GM23248 (cell line): Measurements from ENCODE around the gene TTBK2. TPM values are rescaled to one million over a fixed set of nuclear protein-coding genes. Genes with fewer than 3 reads are reported as not detected.

ENCODE experiments used
- DNase-seq: peaks from one replicate; pipeline ENCODE4 v3.0.0-alpha.2; 2015
- H2AFZ ChIP-seq: fragments of 200-600 bp; sonication (generic); 2 replicates; pipeline ENCODE4 v1.6.1; 2016; ENCODE audit warnings: antibody characterized with exemption
- H3F3A ChIP-seq: fragments of 200-600 bp; sonication (generic); 2 replicates; pipeline ENCODE4 v1.6.1; 2016; ENCODE audit warnings: mild to moderate bottlenecking, antibody characterized with exemption, mixed run types; ENCODE audit not compliant: insufficient read depth
- H3K27ac ChIP-seq: fragments of 200-600 bp; sonication (generic); 2 replicates; pipeline ENCODE4 v1.5.1; 2016; ENCODE audit warnings: mild to moderate bottlenecking
- H3K27me3 ChIP-seq: fragments of 200-600 bp; sonication (generic); replicated peaks from 2 replicates; pipeline ENCODE4 v1.6.1; 2016; ENCODE audit warnings: mild to moderate bottlenecking; ENCODE audit not compliant: insufficient read depth
- H3K36me3 ChIP-seq: fragments of 200-600 bp; sonication (generic); 2 replicates; pipeline ENCODE4 v1.6.1; 2016; ENCODE audit warnings: low read depth, mild to moderate bottlenecking
- H3K4me1 ChIP-seq: fragments of 200-600 bp; sonication (generic); 2 replicates; pipeline ENCODE4 v1.6.1; 2016; ENCODE audit warnings: mild to moderate bottlenecking; ENCODE audit not compliant: insufficient read depth
- H3K4me2 ChIP-seq: fragments of 200-600 bp; sonication (generic); one replicate; pipeline ENCODE4 v1.6.1; 2016; ENCODE audit warnings: mild to moderate bottlenecking; ENCODE audit not compliant: unreplicated experiment
- H3K4me3 ChIP-seq: fragments of 200-600 bp; sonication (generic); 2 replicates; pipeline ENCODE4 v1.5.1; 2016; ENCODE audit warnings: mild to moderate bottlenecking
- H3K79me2 ChIP-seq: fragments of 200-600 bp; sonication (generic); 2 replicates; pipeline ENCODE4 v1.6.1; 2016; ENCODE audit warnings: mild to moderate bottlenecking; ENCODE audit not compliant: insufficient read depth
- H3K9ac ChIP-seq: fragments of 200-600 bp; sonication (generic); 2 replicates; pipeline ENCODE4 v1.6.1; 2016; ENCODE audit warnings: mild to moderate bottlenecking
- H3K9me2 ChIP-seq: fragments of 200-600 bp; sonication (generic); 2 replicates; pipeline ENCODE4 v1.6.1; 2016; ENCODE audit warnings: mixed run types, mild to moderate bottlenecking, moderate library complexity; ENCODE audit not compliant: insufficient read depth
- H3K9me3 ChIP-seq: fragments of 200-600 bp; sonication (generic); one replicate; pipeline ENCODE4 v1.6.1; 2017; ENCODE audit warnings: low read depth
- H4K20me1 ChIP-seq: fragments of 200-600 bp; sonication (generic); 2 replicates; pipeline ENCODE4 v1.6.0; 2016; ENCODE audit not compliant: insufficient read depth
- EZH2 ChIP-seq: fragments of 200-600 bp; sonication (generic); IDR thresholded peaks from 2 replicates; pipeline ENCODE4 v1.6.1; 2018; ENCODE audit warnings: antibody characterized with exemption, mild to moderate bottlenecking; ENCODE audit not compliant: insufficient read depth, poor library complexity, severe bottlenecking
- EZH2phosphoT487 ChIP-seq: fragments of 200-600 bp; sonication (generic); IDR thresholded peaks from 2 replicates; pipeline ENCODE4 v1.6.1; 2018; ENCODE audit warnings: antibody characterized with exemption, moderate library complexity, mild to moderate bottlenecking, low read depth; ENCODE audit not compliant: insufficient read depth
- WGBS, 2 experiments: methylation state at CpG; one replicate each; pipeline ENCODE4 v1.1.6; 2015 to 2017; ENCODE audit warnings: low lambda C conversion rate in 2 of 2, low coverage in 1 of 2; ENCODE audit errors: missing lambda C conversion rate in 2 of 2; 5-methylcytosine and 5-hydroxymethylcytosine counted together
- in situ Hi-C: fragments of 300-500 bp; cut with MboI; formaldehyde crosslinking; loops from 2 replicates; pipeline ENCODE4 v1.15.0; 2020
- polyA plus RNA-seq: library from polyadenylated mRNA; unstranded; fragments of >200 nt; fragmentation: Nextera tagmentation; extraction: Ambion mirVana; gene quantifications from 2 replicates; pipeline ENCODE4 v1.2.1, GENCODE V29; 2016
- total RNA-seq: library from RNA; depleted of rRNA; stranded (reverse); fragments of >200 nt; shearing (Covaris generic); gene quantifications from 2 replicates; pipeline ENCODE4 v1.2.3, GENCODE V29; 2014

Gene TTBK2
- total and polyA plus RNA-seq, 2 experiments from 2014 or later: 5.1 to 6.3 TPM

DNA sequence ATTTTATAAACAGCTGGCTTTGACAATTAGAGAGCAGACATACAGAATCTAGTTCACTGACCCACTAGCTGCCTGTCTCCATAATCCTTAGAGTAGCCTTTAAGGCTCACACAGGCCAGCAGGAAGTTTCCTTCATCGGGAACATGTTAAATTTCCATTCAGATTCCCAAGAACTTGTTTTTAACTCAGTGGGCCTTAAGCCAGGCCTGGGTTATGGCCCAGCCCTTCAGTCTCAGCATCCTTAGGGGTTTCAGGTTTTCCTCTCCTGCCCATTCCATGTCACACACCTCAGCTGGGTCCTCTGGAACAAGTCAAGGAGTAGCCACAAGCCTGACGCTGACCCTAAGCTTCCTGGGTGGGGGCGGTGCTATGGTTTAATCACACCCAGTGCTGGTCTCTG lies 198.7 kb downstream of the TTBK2 start:
- Histone ChIP-seq H3K36me3 (peaks cover 17% of the 10 kb centered on the region; the same call in 1 of the 2 replicates), H3K9me3 (no peaks in the 10 kb centered on the region), H2AFZ (no peak overlapping the region), H3K27ac (no peak overlapping the region), H3K4me2 (no peak overlapping the region), H3K4me3 (no peak overlapping the region), H3K9me2 (no peaks in the 10 kb centered on the region), H3K4me1 (0 out of 2 replicates have a peak, but pooled peaks cover 2% of the 10 kb centered on the region), H3F3A (no peaks in the 10 kb centered on the region), H3K9ac (no peak overlapping the region), H3K79me2 (no peaks in the 10 kb centered on the region), H4K20me1 (no peaks in the 10 kb centered on the region), H3K27me3 (no peaks in the 10 kb centered on the region)
- in situ Hi-C loops: no loop called here
- TF ChIP-seq EZH2 (no peak), EZH2phosphoT487 (no peak)
- 50% methylated on average over 3 of the region's 3 CpGs for WGBS, 2 experiments
- no peak for DNase-seq

DNA sequence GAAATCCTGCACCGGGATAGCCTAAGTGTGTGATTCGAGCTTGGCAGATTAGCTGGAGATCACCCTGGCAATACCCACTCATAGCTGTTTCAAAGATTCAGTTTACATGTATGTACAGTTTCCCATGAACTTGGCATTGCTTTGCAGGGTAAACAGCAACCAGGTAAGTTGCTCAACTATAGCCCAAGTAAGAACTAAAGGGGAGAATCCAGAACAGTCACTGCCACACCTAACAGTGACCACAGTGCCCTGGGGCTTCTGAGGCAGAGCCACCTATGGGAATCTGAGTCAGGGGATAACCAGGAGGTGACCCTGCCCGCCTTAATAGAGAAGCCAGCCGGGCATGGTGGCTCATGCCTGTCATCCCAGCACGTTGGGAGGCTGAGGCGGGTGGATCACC lies 199.6 kb downstream of the TTBK2 start:
- H3K9ac ChIP-seq: no peak overlapping the region
- WGBS, 2 experiments: 80 to 82% methylated on average over 6 of the region's 6 CpGs
- no peaks in the 10 kb centered on the region for H3K9me2 ChIP-seq
- H4K20me1 ChIP-seq: no peaks in the 10 kb centered on the region
- no peak for DNase-seq
- H3K79me2 ChIP-seq: no peaks in the 10 kb centered on the region
- H3F3A ChIP-seq: no peaks in the 10 kb centered on the region
- TF ChIP-seq EZH2 (no peak), EZH2phosphoT487 (no peak)
- no peak overlapping the region for H3K4me3 ChIP-seq
- in situ Hi-C loops: no loop called here
- H3K4me2 ChIP-seq: no peak overlapping the region
- H3K27ac ChIP-seq: no peak overlapping the region
- 0 out of 2 replicates have a peak, but pooled peaks cover 4% of the 10 kb centered on the region for H3K4me1 ChIP-seq
- no peaks in the 10 kb centered on the region for H3K27me3 ChIP-seq
- H3K9me3 ChIP-seq: no peaks in the 10 kb centered on the region
- no peak overlapping the region for H2AFZ ChIP-seq
- peaks cover 13% of the 10 kb centered on the region; the same call in 1 of the 2 replicates for H3K36me3 ChIP-seq

DNA sequence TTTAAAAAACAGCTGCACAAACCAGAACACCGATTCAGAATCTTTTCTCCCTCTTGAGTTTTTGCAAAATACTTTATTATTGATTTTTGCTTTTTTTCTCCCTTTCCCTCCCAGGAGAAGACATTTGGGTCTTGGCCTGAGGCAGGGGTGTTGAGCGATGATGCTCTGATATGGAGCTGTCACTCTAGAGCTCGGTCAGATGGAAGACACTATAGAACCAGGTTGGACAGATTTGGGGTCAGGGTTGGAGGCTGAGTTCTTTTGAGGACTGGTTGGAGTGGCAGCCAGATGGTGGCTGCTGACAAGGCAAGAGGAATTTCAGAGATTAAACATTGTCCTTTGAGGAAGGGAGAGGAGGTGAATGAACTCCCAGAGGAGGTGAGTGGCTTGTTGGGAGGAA lies 200.5 kb downstream of the TTBK2 start:
- Histone ChIP-seq H3K27ac (no peak overlapping the region), H3K9ac (no peak overlapping the region), H3K4me1 (0 out of 2 replicates have a peak, but pooled peaks cover 4% of the 10 kb centered on the region), H3K9me2 (no peaks in the 10 kb centered on the region), H3K79me2 (no peaks in the 10 kb centered on the region), H3K4me3 (no peak overlapping the region), H3K9me3 (no peaks in the 10 kb centered on the region), H3K36me3 (peaks cover 13% of the 10 kb centered on the region; the same call in 1 of the 2 replicates), H3F3A (no peaks in the 10 kb centered on the region), H3K4me2 (no peak overlapping the region), H2AFZ (no peak overlapping the region), H3K27me3 (no peaks in the 10 kb centered on the region), H4K20me1 (no peaks in the 10 kb centered on the region)
- in situ Hi-C loops: no loop called here
- no peak for DNase-seq
- WGBS, 2 experiments: 96 to 100% methylated on average over 3 of the region's 3 CpGs
- TF ChIP-seq EZH2phosphoT487 (no peak), EZH2 (no peak)

- no peak for DNase-seq
- H3K9me2 ChIP-seq: no peaks in the 10 kb centered on the region
- no peaks in the 10 kb centered on the region for H3F3A ChIP-seq
- in situ Hi-C loops: loop anchor here (10.0 kb wide), 1 partner anchor 206 kb away; the partner anchor contains the start of gene TTBK2
- 76 to 78% methylated on average over 6 of the region's 6 CpGs for WGBS, 2 experiments
- H3K79me2 ChIP-seq: no peaks in the 10 kb centered on the region
- H2AFZ ChIP-seq: no peak overlapping the region
- peaks cover 13% of the 10 kb centered on the region; the same call in 1 of the 2 replicates for H3K36me3 ChIP-seq
- H3K4me2 ChIP-seq: no peak overlapping the region
- H4K20me1 ChIP-seq: no peaks in the 10 kb centered on the region
- TF ChIP-seq EZH2 (no peak), EZH2phosphoT487 (no peak)
- no peaks in the 10 kb centered on the region for H3K27me3 ChIP-seq
- H3K9ac ChIP-seq: no peak overlapping the region
- H3K4me3 ChIP-seq: no peak overlapping the region
- H3K9me3 ChIP-seq: no peaks in the 10 kb centered on the region
- H3K27ac ChIP-seq: no peak overlapping the region
- H3K4me1 ChIP-seq: 0 out of 2 replicates have a peak, but pooled peaks cover 4% of the 10 kb centered on the region
These were observed 201.5 kb downstream of the TTBK2 start for GRCh38 chr15:42719043-42719442.

DNA sequence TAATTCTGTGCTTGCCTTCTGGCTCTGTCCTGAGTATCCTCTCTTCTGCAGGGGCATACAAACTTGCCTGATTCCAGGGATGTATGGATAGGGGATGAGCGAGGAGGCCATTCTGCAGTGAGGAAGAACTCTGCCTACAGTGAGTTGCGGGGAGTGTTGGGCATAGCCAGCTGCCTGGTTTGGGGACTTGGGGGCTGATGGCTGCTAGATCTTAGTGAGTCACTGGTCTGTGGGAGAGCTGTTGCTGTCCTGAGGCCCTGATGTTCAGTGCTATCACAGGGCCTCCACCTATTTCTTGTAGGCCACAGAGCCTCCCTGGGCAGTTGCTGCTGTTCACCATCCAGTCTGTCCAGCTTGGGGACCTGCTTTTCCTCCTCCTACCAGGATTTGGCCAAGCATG lies 204.0 kb downstream of the TTBK2 start:
- H3K9me2 ChIP-seq: no peaks in the 10 kb centered on the region
- H3K4me3 ChIP-seq: no peak overlapping the region
- in situ Hi-C loops: loop anchor here (10.0 kb wide), 1 partner anchor 208 kb away; the partner anchor contains the start of gene TTBK2
- no peaks in the 10 kb centered on the region for H3F3A ChIP-seq
- no peak for TF ChIP-seq EZH2
- H3K79me2 ChIP-seq: no peaks in the 10 kb centered on the region
- no peak overlapping the region for H3K9ac ChIP-seq
- DNase-seq: peak; percentile 34
- H4K20me1 ChIP-seq: no peaks in the 10 kb centered on the region
- WGBS, 2 experiments: 94 to 100% methylated on average over 2 of the region's 2 CpGs
- H2AFZ ChIP-seq: no peak overlapping the region
- H3K27me3 ChIP-seq: no peaks in the 10 kb centered on the region
- no peaks in the 10 kb centered on the region for H3K36me3 ChIP-seq
- H3K9me3 ChIP-seq: no peaks in the 10 kb centered on the region
- no peak overlapping the region for H3K4me2 ChIP-seq
- 0 out of 2 replicates have a peak, but pooled peaks cover 4% of the 10 kb centered on the region for H3K4me1 ChIP-seq
- H3K27ac ChIP-seq: no peak overlapping the region
